Pons (tissue), 1 donor: ENCODE results near the gene OR6C6.
"Not testable (repeated sequence)": the region's sequence is repeated elsewhere in the genome, so short reads cannot be mapped to it uniquely, and the experiment has no call there.

Experiments
- DNase-seq: peaks from one replicate; pipeline ENCODE4 v3.0.0-alpha.2; 2016; ENCODE audit warnings: low spot score

Gene OR6C6

DNA sequence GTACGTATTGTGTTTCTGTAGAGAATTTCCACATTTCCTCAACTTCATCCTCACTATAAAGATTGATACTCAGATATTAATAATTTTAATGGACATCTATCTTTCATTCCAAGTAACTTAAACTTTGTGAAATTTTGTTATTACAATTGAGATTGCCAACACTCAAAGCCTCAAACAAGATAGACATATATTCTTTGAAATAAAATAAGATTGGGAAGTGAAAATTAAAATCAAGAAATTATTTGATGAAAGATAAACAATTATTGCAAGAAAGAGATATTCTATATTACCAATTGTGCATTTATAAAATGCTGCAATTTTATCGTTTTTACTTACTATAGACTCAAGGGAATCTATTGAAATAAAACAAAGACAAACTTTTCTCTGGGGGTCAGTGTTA, at the start of gene OR6C6:
OR6C6 (minus strand) TSS at position 101 of the 400 bp plus-strand sequence. CDS start 1,337 bp downstream, outside the sequence.
- no peak for DNase-seq

GRCh38 chr12:55336002-55336401, 39.6 kb upstream of the OR6C6 start:
- DNase-seq, result no peak

- DNase-seq, result no peak
Observed at GRCh38 chr12:55330446-55330845, 34.1 kb upstream of the OR6C6 start, which contains the start of gene OR6C3. Gene OR6C3, plus strand, starts transcription at chr12:55330746. Its CDS starts 955 bp downstream, at chr12:55331701.

- DNase-seq, result not testable (repeated sequence)
Observed at GRCh38 chr12:55325801-55326200, 29.4 kb upstream of the OR6C6 start.

DNA sequence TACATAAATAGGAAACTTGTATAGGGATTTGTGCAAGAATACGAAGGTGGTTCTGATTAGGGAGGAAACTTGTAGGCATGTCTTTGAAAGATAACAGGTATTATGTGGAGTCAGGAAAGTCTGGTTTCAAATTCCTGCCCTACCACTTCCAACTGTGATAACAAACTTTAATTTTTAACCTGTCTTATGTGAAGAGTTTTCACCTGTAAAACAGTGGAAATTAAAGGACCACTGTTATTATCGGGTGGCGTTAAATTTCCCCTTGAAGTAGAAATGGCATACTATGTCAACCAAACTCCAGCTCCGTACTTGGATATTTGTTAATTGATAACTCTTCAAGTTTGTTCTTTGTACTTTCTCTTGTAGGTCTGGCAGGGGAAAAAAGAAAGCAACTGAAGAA, 23.8 kb upstream of the OR6C6 start:
- no peak for DNase-seq

DNA sequence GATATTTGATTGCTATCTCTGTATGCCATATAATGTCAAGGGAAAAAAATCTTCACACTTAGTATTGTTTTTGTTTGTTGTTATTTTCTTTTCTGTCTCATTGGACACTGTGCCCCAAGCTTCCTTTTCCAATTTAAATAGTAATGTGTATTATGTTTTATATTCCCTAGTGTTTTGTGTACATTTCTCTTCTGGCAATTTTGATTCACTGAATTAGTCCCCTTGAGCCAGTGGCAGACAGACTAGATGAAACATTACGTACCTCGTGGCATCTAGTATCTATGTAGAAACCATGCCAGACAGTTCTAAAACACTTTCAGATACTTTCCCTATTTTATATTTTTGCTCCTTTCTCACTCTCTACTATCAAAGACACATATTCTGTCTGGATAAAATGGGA, 17.7 kb upstream of the OR6C6 start, which contains the start of gene OR6C1:
OR6C1 (plus strand) TSS at position 301 of the 400 bp plus-strand sequence. CDS start 6,257 bp downstream, outside the sequence.
- DNase-seq, result no peak

DNA sequence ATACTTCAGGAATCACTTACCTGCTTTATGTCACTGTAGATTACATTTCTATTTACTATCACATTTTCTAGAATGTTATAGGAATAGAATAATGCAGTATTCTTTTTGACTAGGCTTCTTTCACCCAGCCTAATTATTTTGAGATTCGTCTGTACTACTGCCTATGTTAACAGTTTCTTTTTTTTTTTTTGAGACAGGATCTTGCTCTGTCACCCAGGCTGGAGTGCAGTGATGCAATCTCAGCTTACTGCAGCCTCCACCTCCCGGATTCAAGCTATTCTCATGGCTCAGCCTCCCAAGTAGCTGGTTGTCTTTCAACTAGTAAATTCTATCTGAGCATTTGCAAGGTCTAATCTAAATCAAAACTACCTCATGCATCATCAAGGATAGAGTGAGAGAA, 6.4 kb downstream of the OR6C6 start:
- no peak for DNase-seq

DNA sequence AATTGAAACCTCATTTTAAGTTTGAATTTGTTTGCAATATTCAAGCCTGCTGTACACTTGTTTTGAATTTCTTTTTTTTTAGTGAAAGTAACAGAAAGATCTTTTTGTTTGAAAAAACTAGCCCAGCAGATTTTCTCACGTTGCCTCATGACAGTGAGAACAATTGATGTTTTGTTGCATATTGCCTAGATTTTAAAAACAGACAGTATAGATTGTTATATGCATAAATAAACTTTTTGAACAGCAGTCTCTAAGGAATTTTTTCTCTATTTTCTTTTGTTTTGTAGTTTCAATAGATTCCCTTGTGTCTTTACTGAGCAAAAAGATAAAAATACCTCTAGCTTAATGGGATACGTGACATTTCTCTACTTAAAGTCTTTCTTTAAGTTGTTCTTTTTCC, 15.4 kb downstream of the OR6C6 start:
- DNase-seq, result peak; percentile 76

- DNase-seq, result no peak
Observed at GRCh38 chr12:55258303-55258702, 38.1 kb downstream of the OR6C6 start.

DNA sequence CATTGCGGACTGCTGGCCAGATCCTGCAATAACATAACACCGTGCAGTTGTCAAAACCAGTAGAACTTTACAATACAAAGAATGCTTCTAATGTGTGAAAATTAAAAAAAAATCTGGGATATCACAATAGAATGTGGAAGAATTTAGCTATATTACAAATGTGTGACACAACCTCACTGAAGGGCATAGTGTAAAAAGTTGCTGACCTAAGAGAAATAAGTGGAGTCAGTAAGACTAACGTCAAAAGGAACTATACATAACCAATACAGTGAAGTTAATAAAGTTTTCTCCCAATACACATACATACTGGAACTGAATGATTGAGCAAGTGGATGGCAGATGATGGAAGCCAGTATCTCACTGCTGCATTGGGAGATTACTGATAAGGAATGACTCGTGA, 39.5 kb downstream of the OR6C6 start:
- no peak for DNase-seq

GRCh38 chr12:55253281-55253680, 43.1 kb downstream of the OR6C6 start:
- no peak for DNase-seq

GRCh38 chr12:55250944-55251343, 45.4 kb downstream of the OR6C6 start:
- DNase-seq, result no peak

DNA sequence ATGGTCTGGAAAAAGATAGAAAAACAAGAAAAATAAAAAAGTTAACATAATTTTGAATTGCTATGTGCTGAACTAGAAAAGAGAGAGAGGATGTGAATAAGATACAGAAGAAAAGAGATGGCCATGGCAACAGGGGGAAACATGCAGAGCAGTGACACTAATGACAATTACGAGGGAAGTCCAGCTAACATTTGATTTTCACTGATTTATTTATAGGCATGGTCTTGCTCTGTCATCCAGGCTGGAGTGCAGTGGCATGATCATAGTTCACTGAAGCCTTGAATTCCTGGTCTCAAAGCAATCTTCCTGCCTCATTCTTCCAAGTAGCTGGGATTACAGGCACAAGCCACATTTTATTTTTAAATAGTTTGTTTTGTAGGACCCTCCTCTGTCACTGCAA, 50.2 kb downstream of the OR6C6 start:
- no peak for DNase-seq

- DNase-seq, result no peak
Observed at GRCh38 chr12:55244309-55244708, 52.1 kb downstream of the OR6C6 start, which contains the start of gene OR6C74. Gene OR6C74, plus strand, starts transcription at chr12:55244609. Its CDS starts 2,679 bp downstream, at chr12:55247288.
